ENCODE data around the gene IQGAP1.

IQGAP1 gene

GRCh38 chr15:90456236-90456635 is 68.2 kb downstream of the IQGAP1 start:
- Histone ChIP-seq H3K36me3 (ENCODE audit: insufficient read depth, low read depth, low read length) (peaks cover 78% of the 10 kb centered on the region), H3K9me3 (ENCODE audit: insufficient read depth, low read depth, low read length) (no peaks in the 10 kb centered on the region), H3K9ac (ENCODE audit: low read depth, low read length) (no peak overlapping the region), H3K4me1 (ENCODE audit: insufficient read depth, low read length) (peaks cover 6% of the 10 kb centered on the region), H3K4me3 (ENCODE audit: low read length) (no peak overlapping the region), H3K27me3 (ENCODE audit: insufficient read depth, low read length) (no peaks in the 10 kb centered on the region), H3K27ac (ENCODE audit: low read length) (no peak overlapping the region)

GRCh38 chr15:90458061-90458460 is 70.0 kb downstream of the IQGAP1 start:
- H3K4me3 ChIP-seq (ENCODE audit: low read length): no peak overlapping the region
- H3K4me1 ChIP-seq (ENCODE audit: insufficient read depth, low read length): peaks cover 3% of the 10 kb centered on the region
- peaks cover 71% of the 10 kb centered on the region for H3K36me3 ChIP-seq (ENCODE audit: insufficient read depth, low read depth, low read length)
- H3K27me3 ChIP-seq (ENCODE audit: insufficient read depth, low read length): no peaks in the 10 kb centered on the region
- no peaks in the 10 kb centered on the region for H3K9me3 ChIP-seq (ENCODE audit: insufficient read depth, low read depth, low read length)
- H3K9ac ChIP-seq (ENCODE audit: low read depth, low read length): no peak overlapping the region
- H3K27ac ChIP-seq (ENCODE audit: low read length): no peak overlapping the region

GRCh38 chr15:90459368-90459767 is 71.3 kb downstream of the IQGAP1 start:
- Histone ChIP-seq H3K4me1 (ENCODE audit: insufficient read depth, low read length) (peaks cover 3% of the 10 kb centered on the region), H3K36me3 (ENCODE audit: insufficient read depth, low read depth, low read length) (peaks cover 58% of the 10 kb centered on the region), H3K9me3 (ENCODE audit: insufficient read depth, low read depth, low read length) (no peaks in the 10 kb centered on the region), H3K27me3 (ENCODE audit: insufficient read depth, low read length) (no peaks in the 10 kb centered on the region), H3K4me3 (ENCODE audit: low read length) (no peak overlapping the region), H3K27ac (ENCODE audit: low read length) (no peak overlapping the region), H3K9ac (ENCODE audit: low read depth, low read length) (no peak overlapping the region)

GRCh38 chr15:90460142-90460824 is 72.2 kb downstream of the IQGAP1 start:
- Histone ChIP-seq H3K4me3 (ENCODE audit: low read length) (no peak overlapping the region), H3K9ac (ENCODE audit: low read depth, low read length) (no peak overlapping the region), H3K27me3 (ENCODE audit: insufficient read depth, low read length) (no peaks in the 10 kb centered on the region), H3K4me1 (ENCODE audit: insufficient read depth, low read length) (peaks cover 3% of the 10 kb centered on the region), H3K9me3 (ENCODE audit: insufficient read depth, low read depth, low read length) (no peaks in the 10 kb centered on the region), H3K27ac (ENCODE audit: low read length) (no peak overlapping the region), H3K36me3 (ENCODE audit: insufficient read depth, low read depth, low read length) (peaks cover 54% of the 10 kb centered on the region)

GRCh38 chr15:90463381-90463780 is 75.3 kb downstream of the IQGAP1 start:
- Histone ChIP-seq H3K27ac (ENCODE audit: low read length) (no peak overlapping the region), H3K4me1 (ENCODE audit: insufficient read depth, low read length) (no peaks in the 10 kb centered on the region; the same call in 1 of the 2 replicates), H3K4me3 (ENCODE audit: low read length) (no peak overlapping the region), H3K9ac (ENCODE audit: low read depth, low read length) (no peak overlapping the region), H3K9me3 (ENCODE audit: insufficient read depth, low read depth, low read length) (no peaks in the 10 kb centered on the region), H3K36me3 (ENCODE audit: insufficient read depth, low read depth, low read length) (peaks cover 47% of the 10 kb centered on the region), H3K27me3 (ENCODE audit: insufficient read depth, low read length) (no peaks in the 10 kb centered on the region)

GRCh38 chr15:90465140-90465929 is 77.3 kb downstream of the IQGAP1 start:
- Histone ChIP-seq H3K36me3 (ENCODE audit: insufficient read depth, low read depth, low read length) (peaks cover 40% of the 10 kb centered on the region), H3K4me3 (ENCODE audit: low read length) (no peak overlapping the region), H3K27me3 (ENCODE audit: insufficient read depth, low read length) (no peaks in the 10 kb centered on the region), H3K9me3 (ENCODE audit: insufficient read depth, low read depth, low read length) (no peaks in the 10 kb centered on the region), H3K27ac (ENCODE audit: low read length) (no peak overlapping the region), H3K9ac (ENCODE audit: low read depth, low read length) (no peak overlapping the region), H3K4me1 (ENCODE audit: insufficient read depth, low read length) (no peaks in the 10 kb centered on the region; the same call in 1 of the 2 replicates)

GRCh38 chr15:90465930-90466567 is 78.0 kb downstream of the IQGAP1 start:
- no peak overlapping the region for H3K27ac ChIP-seq (ENCODE audit: low read length)
- no peaks in the 10 kb centered on the region for H3K9me3 ChIP-seq (ENCODE audit: insufficient read depth, low read depth, low read length)
- H3K27me3 ChIP-seq (ENCODE audit: insufficient read depth, low read length): no peaks in the 10 kb centered on the region
- no peak overlapping the region for H3K4me3 ChIP-seq (ENCODE audit: low read length)
- peaks cover 44% of the 10 kb centered on the region for H3K36me3 ChIP-seq (ENCODE audit: insufficient read depth, low read depth, low read length)
- H3K9ac ChIP-seq (ENCODE audit: low read depth, low read length): no peak overlapping the region
- H3K4me1 ChIP-seq (ENCODE audit: insufficient read depth, low read length): no peaks in the 10 kb centered on the region; the same call in 1 of the 2 replicates

GRCh38 chr15:90469723-90470122 is 81.7 kb downstream of the IQGAP1 start:
- no peak overlapping the region for H3K9ac ChIP-seq (ENCODE audit: low read depth, low read length)
- no peak overlapping the region for H3K27ac ChIP-seq (ENCODE audit: low read length)
- no peaks in the 10 kb centered on the region for H3K4me1 ChIP-seq (ENCODE audit: insufficient read depth, low read length)
- no peaks in the 10 kb centered on the region for H3K9me3 ChIP-seq (ENCODE audit: insufficient read depth, low read depth, low read length)
- H3K27me3 ChIP-seq (ENCODE audit: insufficient read depth, low read length): no peaks in the 10 kb centered on the region
- peaks cover 72% of the 10 kb centered on the region for H3K36me3 ChIP-seq (ENCODE audit: insufficient read depth, low read depth, low read length)
- no peak overlapping the region for H3K4me3 ChIP-seq (ENCODE audit: low read length)

GRCh38 chr15:90470453-90470852 is 82.4 kb downstream of the IQGAP1 start:
- Histone ChIP-seq H3K4me3 (ENCODE audit: low read length) (no peak overlapping the region), H3K27me3 (ENCODE audit: insufficient read depth, low read length) (no peaks in the 10 kb centered on the region), H3K4me1 (ENCODE audit: insufficient read depth, low read length) (no peaks in the 10 kb centered on the region), H3K36me3 (ENCODE audit: insufficient read depth, low read depth, low read length) (peaks cover 68% of the 10 kb centered on the region), H3K27ac (ENCODE audit: low read length) (no peak overlapping the region), H3K9me3 (ENCODE audit: insufficient read depth, low read depth, low read length) (no peaks in the 10 kb centered on the region), H3K9ac (ENCODE audit: low read depth, low read length) (no peak overlapping the region)

- Histone ChIP-seq H3K4me3 (ENCODE audit: low read length) (no peak overlapping the region), H3K4me1 (ENCODE audit: insufficient read depth, low read length) (no peaks in the 10 kb centered on the region), H3K36me3 (ENCODE audit: insufficient read depth, low read depth, low read length) (peaks cover 66% of the 10 kb centered on the region), H3K27ac (ENCODE audit: low read length) (no peak overlapping the region), H3K27me3 (ENCODE audit: insufficient read depth, low read length) (no peaks in the 10 kb centered on the region), H3K9me3 (ENCODE audit: insufficient read depth, low read depth, low read length) (no peaks in the 10 kb centered on the region), H3K9ac (ENCODE audit: low read depth, low read length) (no peak overlapping the region)
These were observed 83.1 kb downstream of the IQGAP1 start for GRCh38 chr15:90471126-90471525.

GRCh38 chr15:90471769-90472168 is 83.7 kb downstream of the IQGAP1 start:
- no peak overlapping the region for H3K27ac ChIP-seq (ENCODE audit: low read length)
- no peak overlapping the region for H3K4me3 ChIP-seq (ENCODE audit: low read length)
- no peaks in the 10 kb centered on the region for H3K4me1 ChIP-seq (ENCODE audit: insufficient read depth, low read length)
- no peaks in the 10 kb centered on the region for H3K27me3 ChIP-seq (ENCODE audit: insufficient read depth, low read length)
- peaks cover 68% of the 10 kb centered on the region for H3K36me3 ChIP-seq (ENCODE audit: insufficient read depth, low read depth, low read length)
- H3K9ac ChIP-seq (ENCODE audit: low read depth, low read length): no peak overlapping the region
- no peaks in the 10 kb centered on the region for H3K9me3 ChIP-seq (ENCODE audit: insufficient read depth, low read depth, low read length)
